ENCODE measurements around the gene CPT1B.
A peak's percentile ranks its signal among the peaks of the same experiment; 100 is the strongest.

Gene CPT1B

GRCh38 chr22:50568626-50569025 is 9.6 kb downstream of the CPT1B start:
- DNase-seq = peak; percentile 56

GRCh38 chr22:50567721-50568252 is 10.4 kb downstream of the CPT1B start:
- peak; percentile 39 for DNase-seq

GRCh38 chr22:50564289-50564688 is 13.9 kb downstream of the CPT1B start:
- no peak for DNase-seq

GRCh38 chr22:50563413-50564160 is 14.6 kb downstream of the CPT1B start:
- no peak for DNase-seq

GRCh38 chr22:50562523-50563412 is 15.5 kb downstream of the CPT1B start, which contains the start of gene SYCE3:
Gene SYCE3, minus strand, starts transcription at chr22:50562919. Its CDS starts 6,514 bp downstream, at chr22:50556405.
- peak; percentile 99 for DNase-seq

GRCh38 chr22:50561401-50562358 is 16.5 kb downstream of the CPT1B start:
- no peak for DNase-seq

- DNase-seq = no peak
These were observed 18.2 kb downstream of the CPT1B start for GRCh38 chr22:50560034-50560433.

- no peak for DNase-seq
These were observed 21.5 kb downstream of the CPT1B start for GRCh38 chr22:50556703-50557102.

- no peak for DNase-seq
These were observed 24.9 kb downstream of the CPT1B start for GRCh38 chr22:50553310-50553709.

GRCh38 chr22:50551160-50551752 is 27.0 kb downstream of the CPT1B start:
- DNase-seq = no peak

GRCh38 chr22:50550395-50550794 is 27.8 kb downstream of the CPT1B start:
- DNase-seq = no peak

GRCh38 chr22:50548921-50549790 is 29.1 kb downstream of the CPT1B start:
- no peak for DNase-seq

GRCh38 chr22:50548040-50548920 is 29.9 kb downstream of the CPT1B start:
- DNase-seq = peak; percentile 85

- no peak for DNase-seq
These were observed 30.8 kb downstream of the CPT1B start for GRCh38 chr22:50547263-50547985.

GRCh38 chr22:50546326-50547262 is 31.6 kb downstream of the CPT1B start:
- DNase-seq = no peak

- no peak for DNase-seq
These were observed 32.5 kb downstream of the CPT1B start, which contains the start of gene KLHDC7B for GRCh38 chr22:50545522-50546325. Gene KLHDC7B, plus strand, starts transcription at chr22:50545899. Its CDS starts 345 bp downstream, at chr22:50546244.

GRCh38 chr22:50544746-50545253 is 33.4 kb downstream of the CPT1B start:
- DNase-seq = no peak
